ENCODE results near the gene KPNA6. TPM values are rescaled to one million over a fixed set of nuclear protein-coding genes. Genes with fewer than 3 reads are reported as not detected.
A peak's percentile ranks its signal among the peaks of the same experiment; 100 is the strongest.

Gene KPNA6
- total and polyA plus RNA-seq, 4 donors: 29.6 to 39.1 (median 33.7) TPM

GRCh38 chr1:32204943-32205361 is 97.1 kb downstream of the KPNA6 start:
- Histone ChIP-seq H3K4me1 (ENCODE audit: control insufficient read depth, insufficient read depth, low read length) (peaks cover 58% of the 10 kb centered on the region), H3K9me3 (ENCODE audit: control insufficient read depth, insufficient read depth, low read length) (no peaks in the 10 kb centered on the region), H3K27ac (ENCODE audit: low read depth, low read length) (peak overlapping the region; percentile 47), H3K4me3 (ENCODE audit: low read depth, low read length) (peak overlapping the region; percentile 82), H3K27me3 (ENCODE audit: control insufficient read depth, insufficient read depth, low read length) (no peaks in the 10 kb centered on the region), H3K36me3 (ENCODE audit: control insufficient read depth, insufficient read depth, low read length) (peaks cover 40% of the 10 kb centered on the region)
- WGBS (ENCODE audit: insufficient coverage): 8% methylated on average over 21 of the region's 26 CpGs
- no peak for DNase-seq (ENCODE audit: low read depth in 4 of 6, low spot score in 6 of 6)

DNA sequence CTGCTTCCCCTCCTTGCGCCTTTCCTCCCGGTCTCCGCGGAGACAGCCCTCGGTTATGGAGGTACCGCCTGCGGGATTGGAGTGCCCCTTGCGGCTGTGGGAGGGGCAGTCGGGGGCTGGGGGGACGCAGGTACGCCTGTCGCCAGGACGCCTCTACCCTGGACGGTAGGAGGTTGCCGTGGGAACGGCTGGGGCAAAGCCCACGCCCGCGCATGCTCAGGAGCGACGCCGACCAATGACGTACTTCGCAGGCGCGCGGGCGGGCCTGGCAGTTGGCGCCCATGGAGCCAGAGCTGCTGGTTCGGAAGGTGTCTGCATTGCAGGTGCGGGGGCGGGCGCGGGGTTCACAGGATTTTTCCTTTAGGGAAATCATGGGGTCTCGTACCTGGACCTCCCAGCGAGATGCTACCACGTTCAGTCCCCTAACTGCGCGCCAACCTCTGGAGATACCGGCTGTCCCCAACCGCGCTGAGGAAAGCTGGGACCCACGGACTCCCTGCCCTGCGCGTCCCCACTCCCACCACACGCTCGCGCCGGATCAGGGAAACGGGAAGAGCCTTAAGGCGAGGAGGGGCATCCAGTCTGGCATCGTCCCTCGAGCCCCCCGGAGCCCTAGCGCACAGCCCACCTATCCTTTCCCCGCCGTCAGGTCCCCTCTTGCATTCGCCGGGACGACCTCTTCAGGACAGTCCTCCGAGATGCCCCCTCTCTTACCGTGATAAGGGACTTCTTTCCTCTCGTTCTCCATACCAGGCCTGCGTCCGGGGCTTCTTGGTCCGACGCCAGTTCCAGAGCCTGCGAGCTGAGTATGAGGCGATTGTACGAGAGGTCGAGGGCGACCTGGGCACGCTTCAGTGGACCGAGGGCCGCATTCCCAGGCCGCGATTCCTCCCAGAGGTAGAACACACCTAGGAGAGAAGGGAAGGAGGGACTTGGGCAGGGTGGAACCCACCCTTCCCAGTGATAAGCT is 97.8 kb downstream of the KPNA6 start, which contains the start of gene IQCC:
Gene IQCC, plus strand, starts transcription at position 271 of the 970 bp plus-strand sequence. Its CDS starts 11 bp downstream, at position 282.
- 1% methylated on average over 75 of the region's 77 CpGs for WGBS (ENCODE audit: insufficient coverage)
- H3K27ac ChIP-seq (ENCODE audit: low read depth, low read length): peak within 1 kb of the TSS; percentile 47
- peak in 5 of 6 donors; percentile 74 to 97 (median 83) for DNase-seq (ENCODE audit: low read depth in 4 of 6, low spot score in 6 of 6)

GRCh38 chr1:32208469-32208868 is 100.6 kb downstream of the KPNA6 start:
- Histone ChIP-seq H3K4me3 (ENCODE audit: low read depth, low read length) (no peak overlapping the region), H3K9me3 (ENCODE audit: control insufficient read depth, insufficient read depth, low read length) (no peaks in the 10 kb centered on the region), H3K4me1 (ENCODE audit: control insufficient read depth, insufficient read depth, low read length) (peaks cover 38% of the 10 kb centered on the region), H3K36me3 (ENCODE audit: control insufficient read depth, insufficient read depth, low read length) (peaks cover 43% of the 10 kb centered on the region), H3K27ac (ENCODE audit: low read depth, low read length) (no peak overlapping the region), H3K27me3 (ENCODE audit: control insufficient read depth, insufficient read depth, low read length) (no peaks in the 10 kb centered on the region)
- DNase-seq (ENCODE audit: low read depth in 4 of 6, low spot score in 6 of 6): no peak
- 92% methylated on average over 6 of the region's 6 CpGs for WGBS (ENCODE audit: insufficient coverage)

More for the DNA sequence above, 97.8 kb downstream of the KPNA6 start, which contains the start of gene IQCC:
- Histone ChIP-seq H3K27me3 (ENCODE audit: control insufficient read depth, insufficient read depth, low read length) (no peaks in the 10 kb centered on the region), H3K9me3 (ENCODE audit: control insufficient read depth, insufficient read depth, low read length) (no peaks in the 10 kb centered on the region), H3K36me3 (ENCODE audit: control insufficient read depth, insufficient read depth, low read length) (peaks cover 40% of the 10 kb centered on the region), H3K4me3 (ENCODE audit: low read depth, low read length) (peak within 1 kb of the TSS; percentile 82), H3K4me1 (ENCODE audit: control insufficient read depth, insufficient read depth, low read length) (peaks cover 51% of the 10 kb centered on the region)

DNA sequence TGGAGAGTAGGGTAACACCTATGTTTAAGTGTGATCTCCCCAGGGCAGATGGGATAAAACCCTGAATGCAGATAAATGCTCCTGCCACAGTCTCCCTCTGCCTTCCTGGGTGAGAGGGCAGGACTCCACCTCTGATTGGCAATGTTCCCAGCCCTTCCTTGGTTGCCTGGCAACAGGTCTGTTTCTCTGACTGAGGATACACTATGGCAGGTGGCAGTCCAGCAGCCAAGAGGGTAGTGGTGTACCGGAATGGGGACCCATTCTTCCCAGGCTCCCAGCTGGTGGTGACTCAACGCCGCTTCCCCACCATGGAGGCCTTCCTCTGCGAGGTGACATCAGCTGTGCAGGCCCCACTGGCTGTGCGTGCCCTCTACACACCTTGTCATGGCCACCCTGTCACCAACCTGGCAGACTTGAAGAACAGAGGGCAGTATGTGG is 101.1 kb downstream of the KPNA6 start, which contains the start of gene DCDC2B:
Gene DCDC2B, plus strand, starts transcription at position 199 of the 438 bp plus-strand sequence. Its CDS starts 5 bp downstream, at position 204.
- H3K27ac ChIP-seq (ENCODE audit: low read depth, low read length): no peak within 1 kb of the TSS

DNA sequence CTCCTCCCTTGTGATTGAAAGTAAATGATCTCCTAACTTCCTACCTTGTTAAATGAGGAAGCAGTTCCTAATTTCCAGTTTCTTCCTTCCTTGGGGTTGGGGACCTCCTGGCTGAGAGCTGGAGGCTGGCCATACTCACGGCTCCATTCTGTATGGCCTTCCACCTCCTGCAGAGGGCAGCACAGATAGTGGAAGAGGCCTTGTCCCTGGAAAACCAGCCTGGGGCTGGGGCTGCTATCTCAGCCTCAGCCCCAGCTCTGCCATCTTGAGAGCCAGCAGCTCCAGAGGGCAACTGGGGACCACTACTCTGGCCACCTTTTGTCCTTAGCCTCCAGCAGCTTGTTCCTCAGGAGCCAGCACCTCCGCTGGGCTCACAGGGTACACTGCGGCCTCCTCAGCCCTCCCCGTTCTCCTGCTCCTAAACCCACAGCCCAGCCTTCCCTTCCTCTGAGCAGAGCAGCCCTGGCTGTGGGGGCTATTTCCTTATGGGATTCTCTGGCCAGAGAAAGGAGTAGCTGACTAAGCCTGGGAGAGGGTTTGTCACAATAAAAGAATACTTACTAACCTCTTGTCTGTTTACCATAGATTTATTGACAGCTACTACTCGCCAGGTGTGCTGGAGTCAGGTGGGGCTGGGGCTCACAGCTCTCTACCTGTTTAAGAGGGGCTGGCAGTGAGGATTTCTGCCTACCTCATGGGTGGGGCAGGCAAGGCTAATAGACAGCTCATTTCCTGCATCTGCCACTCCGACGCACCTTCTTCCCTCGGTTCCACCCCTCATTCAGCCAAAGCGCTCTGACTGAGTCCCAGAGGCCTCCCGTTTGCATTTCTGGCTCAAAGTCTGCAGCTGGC is 108.0 kb downstream of the KPNA6 start:
- no peaks in the 10 kb centered on the region for H3K9me3 ChIP-seq (ENCODE audit: control insufficient read depth, insufficient read depth, low read length)
- H3K4me1 ChIP-seq (ENCODE audit: control insufficient read depth, insufficient read depth, low read length): peaks cover 8% of the 10 kb centered on the region
- H3K36me3 ChIP-seq (ENCODE audit: control insufficient read depth, insufficient read depth, low read length): peaks cover 62% of the 10 kb centered on the region
- H3K27ac ChIP-seq (ENCODE audit: low read depth, low read length): no peak overlapping the region
- no peaks in the 10 kb centered on the region for H3K27me3 ChIP-seq (ENCODE audit: control insufficient read depth, insufficient read depth, low read length)
- WGBS (ENCODE audit: insufficient coverage): 85% methylated on average over 7 of the region's 10 CpGs
- no peak overlapping the region for H3K4me3 ChIP-seq (ENCODE audit: low read depth, low read length)
- DNase-seq (ENCODE audit: low read depth in 4 of 6, low spot score in 6 of 6): peak in 2 of 6 donors; percentile 72 to 74

More for the DNA sequence above, 101.1 kb downstream of the KPNA6 start, which contains the start of gene DCDC2B:
- Histone ChIP-seq H3K4me3 (ENCODE audit: low read depth, low read length) (no peak within 1 kb of the TSS), H3K4me1 (ENCODE audit: control insufficient read depth, insufficient read depth, low read length) (peaks cover 38% of the 10 kb centered on the region), H3K9me3 (ENCODE audit: control insufficient read depth, insufficient read depth, low read length) (no peaks in the 10 kb centered on the region), H3K27me3 (ENCODE audit: control insufficient read depth, insufficient read depth, low read length) (no peaks in the 10 kb centered on the region), H3K36me3 (ENCODE audit: control insufficient read depth, insufficient read depth, low read length) (peaks cover 38% of the 10 kb centered on the region)
- 52% methylated on average over 5 of the region's 5 CpGs for WGBS (ENCODE audit: insufficient coverage)
- peak in 2 of 6 donors; percentile 37 to 45 for DNase-seq (ENCODE audit: low read depth in 4 of 6, low spot score in 6 of 6)

- Histone ChIP-seq H3K27ac (ENCODE audit: low read depth, low read length) (no peak overlapping the region), H3K36me3 (ENCODE audit: control insufficient read depth, insufficient read depth, low read length) (peaks cover 60% of the 10 kb centered on the region), H3K9me3 (ENCODE audit: control insufficient read depth, insufficient read depth, low read length) (no peaks in the 10 kb centered on the region), H3K4me3 (ENCODE audit: low read depth, low read length) (no peak overlapping the region), H3K27me3 (ENCODE audit: control insufficient read depth, insufficient read depth, low read length) (no peaks in the 10 kb centered on the region), H3K4me1 (ENCODE audit: control insufficient read depth, insufficient read depth, low read length) (peaks cover 15% of the 10 kb centered on the region)
- 93% methylated on average over 3 of the region's 5 CpGs for WGBS (ENCODE audit: insufficient coverage)
- no peak for DNase-seq (ENCODE audit: low read depth in 4 of 6, low spot score in 6 of 6)
Observed at GRCh38 chr1:32216566-32216965, 108.7 kb downstream of the KPNA6 start.

DNA sequence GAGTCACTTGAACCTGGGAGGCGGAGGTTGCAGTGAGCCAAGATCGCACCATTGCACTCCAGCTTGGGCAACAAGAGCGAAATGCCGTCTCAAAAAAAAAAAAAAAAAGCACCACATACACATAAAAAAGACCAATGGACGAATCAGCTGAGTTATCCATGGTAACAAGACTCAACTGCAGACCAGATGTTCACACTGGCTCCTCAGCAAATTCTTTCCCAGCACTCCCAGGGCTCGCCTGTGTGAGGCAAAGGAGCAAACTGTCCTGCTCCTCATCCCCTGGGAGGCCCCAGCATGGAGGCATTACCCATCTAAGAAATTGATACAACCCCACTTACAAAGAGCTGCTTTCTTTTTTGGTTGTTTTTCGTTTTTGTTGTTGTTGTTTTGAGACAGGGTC is 111.2 kb downstream of the KPNA6 start:
- no peaks in the 10 kb centered on the region for H3K27me3 ChIP-seq (ENCODE audit: control insufficient read depth, insufficient read depth, low read length)
- H3K27ac ChIP-seq (ENCODE audit: low read depth, low read length): no peak overlapping the region
- DNase-seq (ENCODE audit: low read depth in 4 of 6, low spot score in 6 of 6): no peak
- H3K9me3 ChIP-seq (ENCODE audit: control insufficient read depth, insufficient read depth, low read length): no peaks in the 10 kb centered on the region
- no peak overlapping the region for H3K4me3 ChIP-seq (ENCODE audit: low read depth, low read length)
- 91% methylated on average over 5 of the region's 7 CpGs for WGBS (ENCODE audit: insufficient coverage)
- peaks cover 45% of the 10 kb centered on the region for H3K36me3 ChIP-seq (ENCODE audit: control insufficient read depth, insufficient read depth, low read length)
- H3K4me1 ChIP-seq (ENCODE audit: control insufficient read depth, insufficient read depth, low read length): peaks cover 30% of the 10 kb centered on the region

GRCh38 chr1:32220746-32221580 is 113.1 kb downstream of the KPNA6 start:
- DNase-seq (ENCODE audit: low read depth in 4 of 6, low spot score in 6 of 6): no peak
- Histone ChIP-seq H3K4me3 (ENCODE audit: low read depth, low read length) (peak overlapping the region; percentile 71), H3K9me3 (ENCODE audit: control insufficient read depth, insufficient read depth, low read length) (no peaks in the 10 kb centered on the region), H3K4me1 (ENCODE audit: control insufficient read depth, insufficient read depth, low read length) (peaks cover 27% of the 10 kb centered on the region), H3K36me3 (ENCODE audit: control insufficient read depth, insufficient read depth, low read length) (peaks cover 45% of the 10 kb centered on the region), H3K27ac (ENCODE audit: low read depth, low read length) (no peak overlapping the region), H3K27me3 (ENCODE audit: control insufficient read depth, insufficient read depth, low read length) (no peaks in the 10 kb centered on the region)
- WGBS (ENCODE audit: insufficient coverage): 100% methylated on average over 1 of the region's 4 CpGs

Data from spinal cord (tissue), 10 donors.